ENCODE data around the gene KLK3.

Gene KLK3

GRCh38 chr19:50893047-50893736, 38.5 kb downstream of the KLK3 start:
- TF ChIP-seq CREB1 (IDR thresholded peaks at IDR 0.05; ENCODE audit: low read depth) (no peak), NFIC (IDR thresholded peaks at IDR 0.05) (no peak), FOXM1 (IDR thresholded peaks at IDR 0.05; ENCODE audit: borderline replicate concordance, low read depth) (no peak), TCF12 (IDR thresholded peaks at IDR 0.05; ENCODE audit: low read depth) (no peak), USF1 (IDR thresholded peaks at IDR 0.05) (no peak), REST (IDR thresholded peaks at IDR 0.05; ENCODE audit: low read depth) (no peak), EGR1 (IDR thresholded peaks at IDR 0.05) (no peak), RAD21 (IDR thresholded peaks at IDR 0.05; ENCODE audit: low read depth) (no peak), CEBPB (IDR thresholded peaks at IDR 0.05) (no peak), TEAD4 (IDR thresholded peaks at IDR 0.05) (no peak), YY1 (IDR thresholded peaks at IDR 0.05; ENCODE audit: low read depth) (no peak), EP300 (IDR thresholded peaks at IDR 0.05; ENCODE audit: borderline replicate concordance) (no peak)

- TF ChIP-seq FOXM1 (IDR thresholded peaks at IDR 0.05; ENCODE audit: borderline replicate concordance, low read depth) (no peak), ZBTB7A (IDR thresholded peaks at IDR 0.05; ENCODE audit: low read depth) (no peak), REST (IDR thresholded peaks at IDR 0.05; ENCODE audit: low read depth) (no peak), CREB1 (IDR thresholded peaks at IDR 0.05; ENCODE audit: low read depth) (no peak), MAX (IDR thresholded peaks at IDR 0.05) (no peak), NFIC (IDR thresholded peaks at IDR 0.05) (no peak), EP300 (IDR thresholded peaks at IDR 0.05; ENCODE audit: borderline replicate concordance) (no peak), TAF1 (IDR thresholded peaks at IDR 0.05; ENCODE audit: low read depth) (no peak), EGR1 (IDR thresholded peaks at IDR 0.05) (no peak), TEAD4 (IDR thresholded peaks at IDR 0.05) (no peak), CEBPB (IDR thresholded peaks at IDR 0.05) (no peak), USF1 (IDR thresholded peaks at IDR 0.05) (no peak), YY1 (IDR thresholded peaks at IDR 0.05; ENCODE audit: low read depth) (no peak), TCF12 (IDR thresholded peaks at IDR 0.05; ENCODE audit: low read depth) (no peak), RAD21 (IDR thresholded peaks at IDR 0.05; ENCODE audit: low read depth) (no peak)
These were observed 40.0 kb downstream of the KLK3 start for GRCh38 chr19:50894478-50895356.

- no peak for TF ChIP-seq CREB1 (IDR thresholded peaks at IDR 0.05; ENCODE audit: low read depth)
- TF ChIP-seq EGR1 (IDR thresholded peaks at IDR 0.05): no peak
- TF ChIP-seq TCF12 (IDR thresholded peaks at IDR 0.05; ENCODE audit: low read depth): no peak
These were observed 42.0 kb downstream of the KLK3 start for GRCh38 chr19:50896591-50897190.

GRCh38 chr19:50897191-50897607, 42.5 kb downstream of the KLK3 start:
- TF ChIP-seq EGR1 (IDR thresholded peaks at IDR 0.05) (no peak), YY1 (IDR thresholded peaks at IDR 0.05; ENCODE audit: low read depth) (no peak), TCF12 (IDR thresholded peaks at IDR 0.05; ENCODE audit: low read depth) (no peak), TEAD4 (IDR thresholded peaks at IDR 0.05) (no peak), EP300 (IDR thresholded peaks at IDR 0.05; ENCODE audit: borderline replicate concordance) (no peak), CEBPB (IDR thresholded peaks at IDR 0.05) (no peak), ZBTB7A (IDR thresholded peaks at IDR 0.05; ENCODE audit: low read depth) (no peak), FOXM1 (IDR thresholded peaks at IDR 0.05; ENCODE audit: borderline replicate concordance, low read depth) (no peak), REST (IDR thresholded peaks at IDR 0.05; ENCODE audit: low read depth) (no peak), USF1 (IDR thresholded peaks at IDR 0.05) (no peak), CREB1 (IDR thresholded peaks at IDR 0.05; ENCODE audit: low read depth) (no peak), TAF1 (IDR thresholded peaks at IDR 0.05; ENCODE audit: low read depth) (no peak), MAX (IDR thresholded peaks at IDR 0.05) (no peak), RAD21 (IDR thresholded peaks at IDR 0.05; ENCODE audit: low read depth) (no peak), NFIC (IDR thresholded peaks at IDR 0.05) (no peak)

Data from Ishikawa (cell line).